ENCODE results near the gene KLC1.

KLC1 gene

DNA sequence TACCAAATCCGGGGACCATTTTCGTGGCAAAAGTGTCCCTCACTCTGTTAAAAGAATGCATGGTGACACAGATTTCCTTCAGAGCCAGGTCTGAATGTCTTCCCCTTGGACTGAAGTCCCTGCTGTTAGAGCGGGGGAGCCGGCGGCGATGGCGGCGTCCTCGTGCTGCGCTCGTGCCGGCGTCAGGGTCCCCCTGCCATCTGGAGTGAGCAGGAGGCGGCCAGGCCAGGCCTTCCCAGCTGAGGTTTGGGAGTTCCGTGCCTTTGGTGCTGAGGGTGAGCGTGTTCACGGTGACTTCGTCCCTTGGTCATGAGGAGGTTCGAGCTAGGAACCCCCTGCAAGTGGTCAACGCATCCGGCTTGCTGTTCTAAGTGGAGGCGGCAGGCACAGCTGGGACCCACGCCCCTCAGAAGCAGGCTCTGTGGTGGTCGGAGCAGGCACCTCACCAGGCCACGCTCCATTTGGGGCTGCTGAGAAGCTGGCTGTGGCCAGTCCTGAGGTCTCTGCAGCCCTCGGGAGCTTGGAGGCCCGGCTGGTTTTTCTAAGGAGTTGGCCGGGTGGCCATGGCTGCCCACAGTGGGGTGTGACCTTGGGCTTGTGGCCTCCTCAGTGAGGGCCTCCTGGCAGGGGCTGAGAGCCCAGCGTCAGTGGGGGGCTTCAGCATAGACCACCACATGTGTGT is 96.1 kb downstream of the KLC1 start:
- DNase-seq: no peak

DNA sequence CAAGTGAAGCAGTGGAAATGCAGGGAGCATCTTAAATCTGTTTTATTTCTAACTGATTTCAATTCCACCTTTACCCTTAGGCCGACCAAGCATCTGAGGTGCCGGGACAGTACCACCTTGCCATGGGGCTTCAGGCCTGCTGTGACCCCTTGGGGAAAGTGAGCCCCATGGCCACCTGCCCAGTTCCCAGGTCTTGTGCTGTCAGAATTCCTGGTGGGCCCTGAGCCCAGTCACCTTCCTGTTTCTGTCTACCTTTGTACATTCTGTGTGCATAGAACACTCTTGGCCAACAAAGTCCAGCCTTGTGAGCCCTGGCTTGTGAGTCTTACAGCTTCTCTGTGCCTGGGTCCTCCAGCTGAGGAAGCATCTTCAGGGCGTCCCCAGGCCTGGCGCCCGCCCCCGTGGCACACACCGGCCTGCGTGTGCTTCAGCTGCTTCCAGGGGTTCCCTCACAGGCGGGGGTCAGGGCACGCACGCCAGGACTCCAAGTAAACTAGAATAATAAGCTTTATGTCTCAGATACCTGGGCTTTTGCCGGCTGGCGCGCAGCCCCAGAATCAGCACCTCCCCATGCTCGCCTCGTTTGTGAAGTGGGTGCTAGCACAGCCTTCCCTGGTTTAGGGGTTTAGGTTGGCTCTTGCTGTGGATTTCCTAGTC is 96.9 kb downstream of the KLC1 start:
- DNase-seq: no peak

DNA sequence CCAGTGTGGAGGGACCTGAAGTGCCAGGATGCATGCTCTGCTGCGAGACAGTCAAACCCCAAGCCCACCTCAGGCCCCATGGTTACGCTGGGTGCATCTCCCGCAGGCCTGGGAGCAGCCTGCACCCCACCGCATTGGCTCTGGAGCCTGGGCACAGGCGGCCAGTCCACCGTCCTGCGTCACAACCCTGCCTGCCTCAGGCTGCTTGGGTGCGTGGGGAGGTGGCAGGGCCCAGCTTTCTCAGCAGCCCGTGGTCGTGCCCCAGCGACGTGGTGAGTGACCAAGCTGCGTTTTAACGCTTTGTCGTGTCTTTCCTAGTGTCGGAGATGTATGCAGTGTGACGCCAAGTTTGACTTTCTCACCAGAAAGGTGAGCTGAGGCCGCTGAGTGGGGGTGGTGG is 97.5 kb downstream of the KLC1 start:
- no peak for DNase-seq

DNA sequence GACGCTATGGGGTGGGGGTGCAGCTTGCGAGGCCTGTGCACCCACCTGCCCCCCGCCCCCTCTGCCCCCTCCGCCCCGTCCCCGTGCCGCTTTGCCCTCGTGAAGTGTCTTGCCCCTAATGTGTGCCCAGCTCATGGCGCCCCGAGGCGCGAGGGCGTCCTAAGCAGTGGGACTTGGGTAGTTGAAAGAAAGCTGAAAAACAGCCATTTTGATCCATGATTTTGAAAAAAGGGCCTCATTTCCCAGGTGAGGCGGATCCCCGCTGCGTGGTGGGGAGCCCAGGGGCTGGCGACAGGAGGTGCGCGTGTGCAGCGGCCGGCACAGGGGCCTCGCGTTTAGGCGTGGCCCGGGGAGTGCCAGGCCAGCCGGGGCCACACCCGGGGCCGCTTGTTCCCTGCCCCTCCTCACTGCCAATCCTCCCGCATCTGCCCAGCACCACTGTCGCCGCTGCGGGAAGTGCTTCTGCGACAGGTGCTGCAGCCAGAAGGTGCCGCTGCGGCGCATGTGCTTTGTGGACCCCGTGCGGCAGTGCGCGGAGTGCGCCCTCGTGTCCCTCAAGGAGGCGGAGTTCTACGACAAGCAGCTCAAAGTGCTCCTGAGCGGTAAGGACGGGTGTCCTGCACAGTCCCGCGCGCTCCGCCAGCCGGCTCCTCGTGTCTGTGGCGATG is 98.4 kb downstream of the KLC1 start:
- DNase-seq: no peak

DNA sequence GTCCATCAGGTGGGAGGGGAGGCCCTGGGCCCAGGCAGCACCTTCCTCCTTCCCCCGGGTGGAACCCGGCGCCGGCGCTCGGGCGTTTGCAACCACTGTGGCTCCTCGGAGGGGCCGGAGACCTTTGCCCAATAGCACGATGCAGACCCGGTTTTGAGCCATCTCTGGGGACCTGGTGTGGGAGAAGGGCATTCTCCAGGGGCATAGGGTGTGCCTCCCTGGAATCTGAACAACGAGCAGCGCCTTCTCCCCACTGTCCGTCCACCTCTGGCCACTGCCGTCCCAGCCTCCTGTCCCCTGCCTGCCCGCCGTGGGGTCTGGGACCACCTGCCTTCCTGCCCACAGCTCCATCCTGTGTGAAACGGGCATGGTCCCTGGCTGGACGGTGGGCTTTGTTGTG is 99.1 kb downstream of the KLC1 start:
- no peak for DNase-seq

DNA sequence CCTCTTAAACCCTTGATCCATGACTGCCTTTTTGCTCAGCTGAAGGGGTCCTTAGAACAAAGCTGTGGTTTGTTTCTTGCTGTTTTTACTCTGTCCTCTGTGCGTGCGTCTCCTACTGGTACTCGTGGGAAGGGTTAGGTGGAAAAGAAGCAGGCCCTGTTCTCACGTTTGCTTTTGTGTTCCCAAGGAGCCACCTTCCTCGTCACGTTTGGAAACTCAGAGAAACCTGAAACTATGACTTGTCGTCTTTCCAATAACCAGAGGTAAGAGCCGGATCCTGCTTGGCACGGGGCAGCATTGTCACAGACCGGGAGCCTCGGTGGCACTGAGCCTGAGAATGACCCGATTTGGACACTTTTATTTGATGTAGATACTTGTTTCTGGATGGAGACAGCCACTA is 99.7 kb downstream of the KLC1 start:
- no peak for DNase-seq

DNA sequence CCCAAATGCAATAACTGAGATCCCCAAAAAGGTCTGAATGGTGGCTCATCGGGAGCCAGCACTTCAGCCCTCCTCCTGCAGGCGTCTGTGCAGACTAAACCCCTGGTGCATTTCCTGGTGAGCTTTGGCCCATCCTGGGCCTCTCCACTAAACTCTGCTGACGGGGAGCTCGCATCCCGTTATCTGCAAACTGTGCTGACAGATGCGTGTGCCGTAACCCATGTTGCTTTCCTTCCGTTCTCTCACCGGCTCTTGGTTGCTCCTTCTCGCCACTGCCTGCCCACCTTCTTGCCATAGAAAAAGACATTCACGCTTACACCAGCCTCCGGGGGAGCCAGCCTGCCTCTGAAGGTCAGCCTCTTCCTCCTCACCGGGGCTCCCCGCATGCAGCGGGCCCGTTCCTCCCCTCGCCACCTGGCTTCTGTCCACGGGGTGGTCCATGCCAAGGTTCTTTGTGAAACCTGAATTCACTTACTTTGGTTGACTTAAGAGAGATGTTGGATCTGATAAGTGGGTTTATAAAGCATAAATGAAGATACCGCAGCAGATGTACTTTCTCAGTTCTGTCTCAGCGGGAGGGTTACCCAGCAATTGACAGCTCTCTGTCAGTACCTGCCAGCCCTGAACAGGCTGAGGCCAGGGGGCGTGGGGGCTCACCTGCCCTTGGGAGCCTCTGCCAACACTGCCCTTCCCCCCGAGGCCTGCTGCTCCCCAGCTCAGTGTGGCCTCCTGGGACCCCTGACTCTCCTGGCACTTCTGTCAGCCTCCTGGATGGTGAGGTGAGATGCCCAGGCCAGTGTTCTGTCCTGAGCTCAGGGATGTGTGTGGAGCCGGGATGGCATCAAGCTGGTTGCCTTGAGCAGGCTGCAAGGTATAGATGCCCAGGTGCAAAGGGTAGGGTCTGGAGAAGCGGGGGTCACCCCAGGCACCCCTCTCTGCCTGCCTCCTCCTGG is 100.8 kb downstream of the KLC1 start:
- DNase-seq: no peak

DNA sequence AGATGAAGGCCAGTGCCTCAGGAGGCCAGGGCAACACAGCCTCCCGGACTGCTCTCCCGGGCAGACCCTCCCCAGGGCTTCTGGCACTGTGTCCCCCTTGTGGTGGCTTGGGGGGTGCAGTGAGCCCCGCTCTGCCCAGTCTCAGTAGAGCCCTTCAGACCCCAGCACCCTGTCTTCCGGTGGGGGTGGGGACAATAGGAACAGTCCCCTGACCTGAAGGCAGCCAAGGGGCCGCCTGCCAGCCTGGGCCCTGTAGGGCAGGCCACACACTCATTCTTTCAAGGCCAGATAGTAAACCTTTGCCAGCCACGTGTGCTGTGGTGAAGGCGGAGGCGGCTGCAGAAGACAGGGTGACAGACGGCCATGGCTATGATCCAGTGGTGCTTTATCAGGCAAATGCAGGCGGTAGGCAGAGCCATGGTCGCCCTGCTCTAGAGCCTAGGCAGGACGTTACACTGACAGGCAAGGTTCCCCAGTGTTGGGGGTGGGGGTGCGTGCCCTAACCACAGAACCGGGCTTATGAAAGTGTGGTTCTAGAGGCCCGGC is 101.6 kb downstream of the KLC1 start:
- DNase-seq: no peak

DNA sequence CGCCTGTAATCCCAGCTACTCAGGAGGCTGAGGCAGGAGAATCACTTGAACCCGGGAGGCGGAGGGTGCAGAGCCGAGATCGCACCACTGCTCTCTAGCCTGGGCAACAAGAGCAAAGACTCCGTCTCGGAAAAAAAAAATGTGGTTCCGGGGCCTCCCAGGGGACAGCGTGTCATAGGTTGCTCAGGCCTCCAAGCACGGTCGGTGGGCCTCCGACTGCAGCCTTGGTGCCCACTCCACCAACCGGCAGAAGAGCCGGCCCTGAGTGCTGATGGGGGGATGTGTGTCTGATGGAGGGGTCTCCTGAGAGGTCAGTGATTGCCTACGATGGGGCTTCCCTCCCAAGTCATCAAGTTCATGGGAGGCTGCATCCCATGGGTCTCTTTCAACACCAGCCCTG is 102.5 kb downstream of the KLC1 start:
- DNase-seq: no peak

DNA sequence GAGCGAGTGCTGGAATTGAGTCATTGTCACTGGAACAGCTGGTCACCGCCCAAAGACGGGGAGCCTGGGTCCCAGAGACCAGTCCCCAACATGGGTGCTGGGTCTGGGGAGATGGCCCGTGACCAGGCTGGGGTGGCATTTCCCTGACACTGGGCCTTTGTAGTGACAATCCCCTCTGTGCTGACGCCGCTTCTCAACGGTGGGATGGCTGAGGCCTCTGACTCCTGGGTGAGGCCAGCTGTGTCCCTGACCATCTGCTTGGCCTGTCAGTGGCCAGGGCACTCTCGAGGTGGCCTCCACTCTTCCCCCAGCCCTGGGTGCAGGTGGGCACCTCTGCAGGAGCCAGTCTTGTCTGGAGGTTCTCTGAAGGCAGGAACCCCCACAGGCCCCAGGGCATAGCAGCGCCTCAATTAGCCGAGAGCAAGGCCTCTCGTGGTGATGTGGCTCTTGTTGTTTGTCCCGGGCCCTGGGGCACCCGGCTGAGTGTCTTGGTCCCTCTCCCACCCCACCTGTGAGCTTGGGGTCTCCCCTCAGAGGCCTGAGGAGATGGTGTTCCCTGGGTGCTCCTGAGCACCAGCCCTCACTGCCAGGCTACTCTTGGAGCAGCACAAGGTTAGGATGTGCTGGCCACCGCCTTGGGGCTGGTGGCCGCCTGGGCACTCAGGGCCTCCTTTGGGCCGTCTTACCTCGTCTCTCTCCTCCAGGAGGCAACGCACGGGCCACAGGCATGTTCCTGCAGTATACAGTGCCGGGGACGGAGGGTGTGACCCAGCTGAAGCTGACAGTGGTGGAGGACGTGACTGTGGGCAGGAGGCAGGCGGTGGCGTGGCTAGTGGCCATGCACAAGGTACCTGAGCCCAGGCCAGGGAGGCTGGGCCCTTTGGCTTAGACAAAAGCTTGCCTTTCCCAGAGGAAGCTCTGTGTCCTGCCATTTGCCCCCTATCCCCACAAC is 103.2 kb downstream of the KLC1 start:
- no peak for DNase-seq

DNA sequence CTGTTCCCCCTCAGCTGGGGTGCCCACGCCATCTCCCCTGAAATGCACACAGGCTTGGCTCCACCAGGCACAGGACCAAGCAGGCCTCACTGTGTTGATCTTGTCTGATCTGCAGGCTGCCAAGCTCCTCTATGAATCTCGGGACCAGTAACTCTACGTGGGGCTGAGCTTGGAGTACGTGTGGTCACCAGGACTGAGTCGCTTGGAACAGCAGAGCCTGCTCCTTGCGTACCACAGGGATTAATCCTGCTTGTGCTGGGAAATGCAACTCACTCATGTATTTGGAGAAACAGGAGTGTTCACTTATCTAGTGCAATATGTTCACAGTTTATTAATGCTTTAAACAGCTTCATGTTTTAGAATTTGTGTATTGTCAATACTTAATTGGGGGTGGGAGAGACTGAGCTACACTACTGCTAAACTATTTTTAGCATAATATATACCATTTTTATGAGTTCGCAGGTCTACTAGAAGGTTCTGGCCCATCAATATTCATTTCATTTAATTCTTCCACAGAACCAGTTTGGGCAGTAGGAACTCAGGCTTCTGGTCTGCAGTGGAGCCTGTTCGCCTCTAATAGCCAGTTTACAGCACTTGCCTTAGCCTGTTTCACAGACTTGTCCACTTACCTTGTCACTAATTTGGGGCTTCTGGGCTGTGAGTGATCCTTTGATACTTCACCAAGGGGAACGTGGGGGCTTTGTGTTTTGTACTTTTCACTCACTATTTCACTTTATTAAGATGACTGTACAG is 104.0 kb downstream of the KLC1 start:
- no peak for DNase-seq

DNA sequence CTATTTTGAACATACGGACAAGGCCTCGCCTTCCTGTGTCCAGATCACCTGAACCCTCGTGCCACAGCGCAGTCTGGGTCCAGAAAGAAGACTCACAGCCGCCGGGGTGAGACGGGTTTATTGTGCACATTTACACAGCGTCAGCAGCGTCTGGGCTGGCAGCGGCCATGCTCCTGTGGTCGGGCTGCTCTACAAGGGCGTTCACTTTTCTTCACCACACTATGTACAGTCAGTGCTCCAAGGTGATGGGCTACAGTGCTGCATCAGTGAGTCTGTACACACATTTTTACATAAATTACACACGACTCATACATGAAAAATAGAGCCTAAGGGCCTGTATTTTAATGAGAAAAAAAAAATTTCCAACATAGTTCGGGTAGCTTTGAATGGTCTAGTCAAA is 104.6 kb downstream of the KLC1 start:
- no peak for DNase-seq

DNA sequence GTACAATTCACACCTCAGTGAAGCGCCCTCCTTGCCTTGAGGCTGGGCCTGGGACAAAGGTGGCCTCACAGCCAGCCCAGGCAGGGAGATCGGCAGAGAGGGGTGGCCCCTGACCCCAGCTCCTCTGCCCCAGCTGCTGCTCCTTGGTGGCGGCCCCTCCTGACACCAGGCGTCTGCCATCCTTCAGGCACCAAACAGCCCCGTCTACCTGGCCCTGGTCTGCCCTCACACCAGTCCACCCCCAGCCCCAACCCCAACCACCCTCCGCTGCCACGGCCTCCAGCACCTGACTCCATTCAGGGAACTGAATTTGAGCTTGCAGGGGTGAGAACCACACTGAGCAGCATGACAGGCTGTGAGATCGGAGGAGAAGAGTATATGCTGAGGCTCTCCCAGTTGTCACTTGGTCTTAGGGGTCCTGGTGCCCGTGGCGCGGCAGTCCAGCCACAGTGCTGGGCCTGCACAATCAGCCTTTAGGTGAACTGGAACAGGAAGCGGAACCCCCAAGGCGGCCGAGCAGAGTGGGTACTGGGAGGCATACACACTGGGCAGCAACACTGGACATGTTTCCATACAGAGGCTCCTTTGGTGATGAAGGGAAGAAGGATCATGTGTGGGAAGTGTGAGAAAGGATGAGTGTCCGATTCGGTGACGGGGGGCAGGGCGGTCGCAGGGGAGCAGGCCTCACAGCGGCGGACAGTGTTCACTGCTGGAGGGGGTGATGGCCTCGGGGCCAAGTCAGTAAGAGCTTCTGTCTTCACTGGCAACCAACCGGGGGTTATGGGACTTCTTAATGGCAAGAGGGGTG is 105.3 kb downstream of the KLC1 start:
- DNase-seq: no peak

DNA sequence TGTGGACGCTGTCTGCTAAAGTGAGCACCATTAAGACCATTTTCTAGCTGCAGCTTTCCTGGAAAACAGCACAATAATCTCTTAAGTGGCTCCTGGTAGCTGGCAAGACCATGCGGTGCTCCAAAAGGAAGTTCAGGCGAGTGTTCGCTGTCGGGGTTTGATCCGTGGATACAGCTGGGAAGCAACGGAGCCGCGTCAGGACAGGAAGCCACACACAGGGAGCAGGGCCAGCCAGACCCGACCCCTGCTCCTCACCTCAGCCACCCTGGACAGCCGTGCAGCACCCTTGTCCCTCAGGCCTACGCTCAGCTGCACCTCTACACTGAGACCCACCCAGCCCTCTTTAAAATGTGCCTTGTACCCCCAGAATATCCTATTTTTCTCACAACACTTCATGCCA is 106.0 kb downstream of the KLC1 start:
- no peak for DNase-seq

DNA sequence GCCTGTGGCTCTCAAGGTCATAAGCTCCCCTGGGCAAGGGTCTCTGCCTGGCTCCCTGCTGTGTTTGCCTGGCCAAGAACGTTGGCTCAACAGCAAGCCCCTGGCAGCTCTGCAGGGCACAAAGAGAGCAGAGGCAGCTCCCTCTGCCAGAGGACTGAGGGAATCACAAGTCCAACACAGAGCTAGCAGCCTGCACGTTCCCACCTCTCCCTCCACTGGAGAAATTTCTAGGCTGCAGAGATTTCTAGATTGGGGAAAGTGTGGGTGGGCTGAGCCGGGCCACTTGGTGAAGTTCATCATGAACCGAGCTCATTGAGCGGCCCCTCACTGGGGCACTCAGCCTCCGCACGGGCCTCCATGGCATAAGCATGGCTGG is 106.4 kb downstream of the KLC1 start:
- DNase-seq: no peak

DNA sequence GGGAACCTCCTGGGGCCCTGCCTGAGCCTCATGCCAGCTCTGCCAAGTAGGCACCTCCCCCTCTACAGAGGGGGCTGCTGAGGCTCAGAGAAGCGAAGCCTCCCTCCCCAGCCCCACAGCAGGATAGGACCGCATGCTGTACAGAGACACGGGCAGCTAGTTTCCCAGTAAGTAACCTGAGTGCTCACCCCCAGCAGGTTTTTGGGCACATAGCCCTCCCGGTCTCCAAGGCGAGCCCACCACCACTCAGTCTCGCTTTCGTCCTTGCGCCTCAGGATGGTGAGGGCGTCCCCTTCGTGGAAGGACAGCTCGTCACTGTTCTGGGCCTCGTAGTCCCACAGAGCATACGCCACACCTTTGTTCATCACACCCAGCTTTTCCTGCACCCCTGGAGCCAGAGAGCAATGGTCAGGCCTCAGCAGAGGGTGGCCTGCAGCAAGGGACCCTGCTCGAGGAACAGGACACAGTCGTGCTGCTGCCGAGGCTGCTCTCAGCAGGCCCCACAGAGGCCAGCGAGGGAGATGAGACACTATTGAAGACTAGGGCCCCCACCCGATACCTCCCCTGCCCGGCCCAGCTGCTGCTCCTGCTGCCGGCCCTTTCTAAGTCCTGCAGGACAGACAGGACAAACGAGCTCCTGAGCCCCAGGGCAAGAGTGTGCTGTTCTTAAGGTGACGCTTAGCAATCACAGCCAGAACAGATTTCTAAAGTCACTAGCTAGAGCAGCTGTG is 107.0 kb downstream of the KLC1 start:
- DNase-seq: no peak

DNA sequence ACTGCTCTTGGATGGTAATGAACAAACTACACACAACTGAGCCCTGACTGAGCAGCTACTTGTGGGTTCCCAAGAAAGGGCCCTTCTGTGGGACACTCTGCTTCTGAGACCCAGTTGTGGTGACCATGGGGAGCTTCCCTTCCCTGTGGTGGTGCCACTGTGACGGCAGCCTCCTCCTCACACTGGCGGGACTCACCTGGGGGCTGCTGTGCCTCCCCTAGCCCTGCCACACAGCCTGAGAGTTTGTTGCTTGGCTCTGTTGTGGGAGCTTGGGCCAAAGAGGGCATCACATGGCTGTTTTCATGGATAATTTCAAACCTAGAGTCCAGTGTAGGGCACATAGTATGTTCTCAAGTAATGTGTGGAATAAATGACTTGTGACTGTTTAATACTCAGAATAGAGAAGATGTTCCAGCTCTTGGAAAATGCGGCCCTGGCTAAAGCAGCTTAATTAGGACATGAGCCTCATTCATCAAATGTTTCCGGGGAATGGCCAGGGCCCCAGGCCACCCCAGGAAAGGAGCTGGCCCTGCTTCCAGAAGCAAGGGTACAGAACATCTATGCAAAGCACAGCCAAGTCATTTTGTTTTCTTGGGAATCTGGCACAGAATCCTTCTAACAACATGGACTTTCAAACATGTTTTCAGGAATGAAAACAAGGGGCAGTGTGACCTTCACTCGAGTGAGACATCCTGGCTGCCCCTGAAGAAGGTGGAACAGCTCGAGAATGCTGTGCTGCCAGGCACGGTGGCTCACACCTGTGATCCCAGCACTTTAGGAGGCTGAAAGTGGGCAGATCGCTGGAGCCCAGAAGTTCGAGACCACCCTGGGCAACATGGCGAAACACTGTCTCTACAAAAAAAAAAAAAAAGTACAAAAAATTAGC is 107.8 kb downstream of the KLC1 start:
- DNase-seq: no peak

DNA sequence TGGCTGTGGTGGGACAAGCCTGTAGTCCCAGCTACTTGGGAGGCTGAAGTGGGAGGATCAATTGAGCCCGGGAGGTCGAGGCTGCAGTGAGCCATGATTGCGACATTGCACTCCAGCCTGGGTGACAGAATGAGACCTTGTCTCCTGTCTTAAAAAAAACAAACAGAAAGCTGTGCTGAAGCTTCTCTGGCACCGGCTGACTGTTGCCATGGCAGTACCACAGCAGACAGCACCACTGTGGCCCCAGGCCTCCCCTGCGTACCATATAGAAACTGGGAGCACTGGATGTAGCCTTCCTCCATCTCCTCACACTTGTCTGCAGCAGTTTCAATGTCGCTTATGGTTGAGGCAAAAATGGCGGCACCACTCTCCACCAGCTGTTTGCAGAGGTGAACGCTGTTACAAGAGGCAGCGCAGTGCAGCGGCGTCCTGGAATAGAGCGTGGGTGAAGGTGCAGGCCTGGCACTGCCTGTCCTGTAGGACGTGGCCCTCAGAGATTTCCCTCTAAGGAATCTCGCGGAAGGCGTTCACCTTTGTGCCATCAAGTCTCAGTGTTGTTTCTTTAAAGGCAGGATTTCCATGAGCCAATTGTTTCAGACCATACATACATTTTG is 108.5 kb downstream of the KLC1 start:
- DNase-seq: no peak

Data from RPMI8226 (cell line).